Activated T-helper 1 cell treated with anti-CD3 and anti-CD28 coated beads, Interleukin-12 subunit alpha, Interleukin-12 subunit beta, Interleukin-2, Interleukin-4 antibody, amounts not matched to agents 30 ng/mL and 10 ng/mL and 1 ng/mL, durations not matched to agents 14 hours and 24 hours and 36 hours (primary cell): Measurements from ENCODE around the gene TPI1. TPM values are rescaled to one million over a fixed set of nuclear protein-coding genes. Genes with fewer than 3 reads are reported as not detected.
"Not testable (repeated sequence)": the region's sequence is repeated elsewhere in the genome, so short reads cannot be mapped to it uniquely, and the experiment has no call there.

Experiments
- DNase-seq: peaks from one replicate; pipeline ENCODE4 v3.0.0; 2021; ENCODE audit warnings: low spot score
- H3K27ac Mint-ChIP-seq: one replicate; pipeline ENCODE4 v1.8.0; 2021; ENCODE audit warnings: mild to moderate bottlenecking, mixed read lengths
- H3K27me3 Mint-ChIP-seq: one replicate; pipeline ENCODE4 v1.8.0; 2022; ENCODE audit warnings: mild to moderate bottlenecking, moderate library complexity, mixed read lengths; ENCODE audit not compliant: insufficient read depth
- H3K36me3 Mint-ChIP-seq: one replicate; pipeline ENCODE4 v1.8.0; 2021; ENCODE audit warnings: low read depth, mixed read lengths
- H3K4me1 Mint-ChIP-seq: one replicate; pipeline ENCODE4 v1.8.0; 2021; ENCODE audit warnings: low read depth, mixed read lengths
- H3K4me3 Mint-ChIP-seq: one replicate; pipeline ENCODE4 v1.8.0; 2021; ENCODE audit warnings: mild to moderate bottlenecking, moderate library complexity, mixed read lengths
- H3K9me3 Mint-ChIP-seq: one replicate; pipeline ENCODE4 v1.8.0; 2021; ENCODE audit warnings: mixed read lengths
- intact Hi-C: fragments of 100-400 bp; cut with micrococcal nuclease; formaldehyde crosslinking; loops from one replicate; pipeline ENCODE4 v1.15.1; 2024
- total RNA-seq: library from RNA; stranded (reverse); gene quantifications from 2 replicates; pipeline ENCODE4 v1.2.3, GENCODE V29; 2022

TPI1 gene
- total RNA-seq, 1 donor from 2014 or later = 1,427 TPM

GRCh38 chr12:6854036-6854435 lies 13.3 kb upstream of the TPI1 start:
- Mint-ChIP-seq H3K4me1 (peaks cover 41% of the 10 kb centered on the region), H3K36me3 (peaks cover 29% of the 10 kb centered on the region), H3K27ac (peak overlapping the region; percentile 96)

GRCh38 chr12:6855322-6855721 lies 12.0 kb upstream of the TPI1 start:
- no peak overlapping the region for H3K27ac Mint-ChIP-seq
- peaks cover 2% of the 10 kb centered on the region for H3K27me3 Mint-ChIP-seq
- peaks cover 28% of the 10 kb centered on the region for H3K4me1 Mint-ChIP-seq
- H3K36me3 Mint-ChIP-seq = peaks cover 23% of the 10 kb centered on the region
- H3K4me3 Mint-ChIP-seq = no peak overlapping the region
- intact Hi-C loops = no loop called here
- H3K9me3 Mint-ChIP-seq = no peaks in the 10 kb centered on the region
- no peak for DNase-seq

More at GRCh38 chr12:6854036-6854435, 13.3 kb upstream of the TPI1 start:
- no peak for DNase-seq
- peak overlapping the region; percentile 91 for H3K4me3 Mint-ChIP-seq
- intact Hi-C loops = loop anchor here (5.0 kb wide), 1 partner anchor 253 kb away; the partner anchor contains the start of gene C1RL
- no peaks in the 10 kb centered on the region for H3K9me3 Mint-ChIP-seq
- H3K27me3 Mint-ChIP-seq = peaks cover 2% of the 10 kb centered on the region

- intact Hi-C loops = no loop called here
- Mint-ChIP-seq H3K27me3 (no peaks in the 10 kb centered on the region), H3K4me1 (peaks cover 5% of the 10 kb centered on the region), H3K27ac (no peak overlapping the region), H3K36me3 (peaks cover 37% of the 10 kb centered on the region), H3K9me3 (no peaks in the 10 kb centered on the region), H3K4me3 (no peak overlapping the region)
- no peak for DNase-seq
These were observed 8.5 kb upstream of the TPI1 start for GRCh38 chr12:6858799-6859198.

GRCh38 chr12:6860116-6860515 lies 7.2 kb upstream of the TPI1 start:
- H3K4me1 Mint-ChIP-seq = no peaks in the 10 kb centered on the region
- H3K27ac Mint-ChIP-seq = no peak overlapping the region
- H3K9me3 Mint-ChIP-seq = no peaks in the 10 kb centered on the region
- intact Hi-C loops = no loop called here
- peaks cover 37% of the 10 kb centered on the region for H3K36me3 Mint-ChIP-seq
- no peak overlapping the region for H3K4me3 Mint-ChIP-seq
- H3K27me3 Mint-ChIP-seq = no peaks in the 10 kb centered on the region
- no peak for DNase-seq

- H3K9me3 Mint-ChIP-seq = no peaks in the 10 kb centered on the region
- intact Hi-C loops = no loop called here
- H3K27ac Mint-ChIP-seq = no peak overlapping the region
- peaks cover 40% of the 10 kb centered on the region for H3K36me3 Mint-ChIP-seq
- no peaks in the 10 kb centered on the region for H3K4me1 Mint-ChIP-seq
- H3K27me3 Mint-ChIP-seq = no peaks in the 10 kb centered on the region
- no peak overlapping the region for H3K4me3 Mint-ChIP-seq
- DNase-seq = no peak
These were observed 6.4 kb upstream of the TPI1 start for GRCh38 chr12:6860942-6861341.

- Mint-ChIP-seq H3K4me3 (no peak overlapping the region), H3K9me3 (no peaks in the 10 kb centered on the region), H3K4me1 (peaks cover 2% of the 10 kb centered on the region), H3K27me3 (no peaks in the 10 kb centered on the region), H3K36me3 (peaks cover 41% of the 10 kb centered on the region), H3K27ac (no peak overlapping the region)
- intact Hi-C loops = no loop called here
- no peak for DNase-seq
These were observed 5.9 kb upstream of the TPI1 start for GRCh38 chr12:6861391-6861790.

- Mint-ChIP-seq H3K27ac (no peak overlapping the region), H3K27me3 (no peaks in the 10 kb centered on the region), H3K4me1 (peaks cover 10% of the 10 kb centered on the region), H3K9me3 (no peaks in the 10 kb centered on the region), H3K36me3 (peaks cover 37% of the 10 kb centered on the region), H3K4me3 (no peak overlapping the region)
- DNase-seq = no peak
- intact Hi-C loops = no loop called here
These were observed 4.3 kb upstream of the TPI1 start for GRCh38 chr12:6863033-6863432.

GRCh38 chr12:6863586-6864321 lies 3.6 kb upstream of the TPI1 start:
- Mint-ChIP-seq H3K4me1 (peaks cover 15% of the 10 kb centered on the region), H3K9me3 (no peaks in the 10 kb centered on the region)

GRCh38 chr12:6865307-6865706 lies 2.0 kb upstream of the TPI1 start:
- not testable (repeated sequence) for H3K27ac Mint-ChIP-seq, H3K9me3 Mint-ChIP-seq, H3K4me3 Mint-ChIP-seq, H3K27me3 Mint-ChIP-seq, DNase-seq
- Mint-ChIP-seq H3K36me3 (peaks cover 60% of the 10 kb centered on the region), H3K4me1 (peaks cover 30% of the 10 kb centered on the region)
- intact Hi-C loops = loop anchor here (5.0 kb wide), 3 partner anchors 73 to 258 kb away; partner anchors contain the start of genes CHD4 and ING4

More at GRCh38 chr12:6863586-6864321, 3.6 kb upstream of the TPI1 start:
- H3K27me3 Mint-ChIP-seq = no peaks in the 10 kb centered on the region
- intact Hi-C loops = no loop called here
- DNase-seq = no peak
- no peak overlapping the region for H3K27ac Mint-ChIP-seq
- peaks cover 44% of the 10 kb centered on the region for H3K36me3 Mint-ChIP-seq
- no peak overlapping the region for H3K4me3 Mint-ChIP-seq

- Mint-ChIP-seq H3K27me3 (no peaks in the 10 kb centered on the region), H3K36me3 (peaks cover 61% of the 10 kb centered on the region), H3K4me3 (peak overlapping the region; percentile 95), H3K4me1 (peaks cover 41% of the 10 kb centered on the region), H3K27ac (peak overlapping the region; percentile 40), H3K9me3 (no peaks in the 10 kb centered on the region)
- DNase-seq = no peak
- intact Hi-C loops = loop anchor here (5.0 kb wide), 3 partner anchors 74 to 259 kb away; partner anchors contain the start of genes CHD4 and ING4
These were observed 990 bp upstream of the TPI1 start for GRCh38 chr12:6866163-6866919.

- no peak for DNase-seq
- H3K36me3 Mint-ChIP-seq = peaks cover 66% of the 10 kb centered on the region
- peaks cover 47% of the 10 kb centered on the region for H3K4me1 Mint-ChIP-seq
- H3K9me3 Mint-ChIP-seq = no peaks in the 10 kb centered on the region
- intact Hi-C loops = loop anchor here (1.0 to 5.0 kb wide), 6 partner anchors 15 to 260 kb away; partner anchors contain the start of genes CHD4, ING4, LPCAT3 and MLF2
- H3K27ac Mint-ChIP-seq = peak overlapping the region; percentile 99
- H3K4me3 Mint-ChIP-seq = peak overlapping the region; percentile 95
- H3K27me3 Mint-ChIP-seq = no peaks in the 10 kb centered on the region
These were observed 365 bp upstream of the TPI1 start for GRCh38 chr12:6866920-6867412.

- no peaks in the 10 kb centered on the region for H3K27me3 Mint-ChIP-seq
- peak overlapping the region; percentile 90 for H3K27ac Mint-ChIP-seq
- peak overlapping the region; percentile 96 for H3K4me3 Mint-ChIP-seq
- no peak for DNase-seq
- intact Hi-C loops = loop anchor here (1.0 to 5.0 kb wide), 4 partner anchors 70 to 261 kb away; partner anchors contain the start of genes CHD4 and ING4
- peaks cover 62% of the 10 kb centered on the region for H3K36me3 Mint-ChIP-seq
- no peaks in the 10 kb centered on the region for H3K9me3 Mint-ChIP-seq
- H3K4me1 Mint-ChIP-seq = peaks cover 57% of the 10 kb centered on the region
These were observed 1.1 kb downstream of the TPI1 start for GRCh38 chr12:6868211-6869048.
